Ammon's horn (tissue), 1 donor: ENCODE results near the gene CDC42EP3.

Experiments
- DNase-seq: peaks from one replicate; pipeline ENCODE4 v3.0.0-alpha.2; 2016; ENCODE audit warnings: low spot score

The CDC42EP3 gene

GRCh38 chr2:37618326-37618725 is 53.1 kb downstream of the CDC42EP3 start:
- no peak for DNase-seq

DNA sequence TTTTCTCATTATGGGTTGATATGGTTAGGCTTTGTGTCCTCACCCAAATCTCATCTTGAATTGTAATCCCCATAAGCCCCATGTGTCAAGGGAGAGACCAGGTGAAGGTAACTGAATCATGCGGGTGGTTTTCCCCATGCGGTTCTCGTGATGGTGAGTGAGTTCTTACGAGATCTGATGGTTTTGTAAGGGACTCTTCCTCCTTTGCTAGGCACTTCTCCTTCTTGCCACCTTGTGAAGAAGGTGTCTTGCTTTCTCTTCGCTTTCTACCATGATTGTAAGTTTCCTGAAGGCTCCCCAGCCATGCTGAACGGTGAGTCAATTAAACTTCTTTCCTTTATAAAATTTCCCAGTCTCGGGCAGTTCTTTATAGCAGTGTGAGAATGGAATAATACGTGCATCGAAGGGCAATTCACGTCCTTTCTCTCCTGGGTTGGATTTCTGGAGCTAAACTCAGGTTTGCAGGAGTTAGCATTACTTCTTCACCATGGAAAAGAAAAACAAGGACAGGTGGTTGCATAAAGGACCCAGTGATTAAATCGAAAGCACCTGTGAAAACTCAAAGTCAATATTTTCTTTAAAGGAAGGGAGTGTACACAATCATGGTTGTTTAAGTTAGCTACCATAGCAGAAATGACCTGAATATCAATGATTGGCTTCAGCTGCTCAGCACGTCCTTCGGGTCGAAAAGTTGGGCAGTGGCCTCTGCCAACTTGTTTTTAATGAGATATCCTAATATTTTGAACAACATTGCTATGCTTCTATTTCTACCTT is 54.1 kb downstream of the CDC42EP3 start:
- DNase-seq, result no peak

- no peak for DNase-seq
Observed at GRCh38 chr2:37616677-37617005, 54.8 kb downstream of the CDC42EP3 start.

- DNase-seq, result peak; percentile 48
Observed at GRCh38 chr2:37615804-37616676, 55.4 kb downstream of the CDC42EP3 start.

DNA sequence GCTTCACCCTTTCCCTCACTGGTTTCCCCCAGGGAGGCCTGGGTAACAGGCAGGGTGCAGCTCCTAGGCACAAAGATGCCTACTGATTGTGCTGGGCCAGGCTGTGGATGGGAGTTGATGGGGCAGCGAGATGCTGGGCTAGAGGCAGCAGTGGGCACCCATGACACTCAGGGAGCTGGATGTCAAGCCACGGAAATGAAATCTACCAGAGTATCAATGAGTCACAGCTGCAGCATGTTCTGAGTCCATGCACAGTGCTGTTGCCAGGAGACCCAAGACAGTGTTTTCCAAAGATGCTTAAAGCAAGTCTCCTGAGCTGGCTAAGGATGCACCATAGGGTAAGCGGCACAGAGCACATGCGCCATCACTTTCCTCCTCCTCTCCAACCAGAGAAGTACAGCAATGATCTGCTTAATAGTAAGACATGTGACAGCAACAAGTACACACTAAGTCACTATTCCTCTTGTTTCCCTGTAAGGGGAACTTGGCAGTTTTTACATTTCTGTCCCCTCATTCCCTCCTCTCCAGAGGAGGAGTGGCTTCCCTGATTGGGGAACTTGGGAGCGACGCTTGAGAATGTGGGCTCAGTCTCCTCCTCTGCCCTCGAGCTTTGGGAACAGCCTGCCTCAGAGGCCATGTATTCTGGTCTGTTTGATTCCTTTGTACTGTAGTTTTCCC is 57.2 kb downstream of the CDC42EP3 start:
- DNase-seq, result no peak

DNA sequence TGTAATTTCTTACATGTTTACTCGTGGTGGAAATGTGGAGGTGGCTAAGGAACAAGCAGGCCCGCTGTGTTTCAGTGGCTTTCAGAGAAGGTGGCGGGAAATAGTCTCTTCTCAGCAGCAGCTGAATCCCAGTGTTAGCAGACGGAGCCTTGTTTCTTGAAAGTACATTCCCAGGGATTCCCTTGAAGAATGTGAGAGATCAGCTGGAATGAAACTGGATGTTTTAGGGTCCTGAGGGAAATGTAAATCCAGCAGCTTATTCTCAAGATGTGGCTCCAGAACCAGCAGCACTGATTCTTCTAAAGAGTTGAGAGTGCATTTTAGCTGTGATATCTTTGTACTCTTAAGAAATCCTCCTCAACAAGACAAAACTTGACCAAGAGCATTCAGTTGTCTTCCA is 59.1 kb downstream of the CDC42EP3 start:
- DNase-seq, result no peak

- no peak for DNase-seq
Observed at GRCh38 chr2:37610638-37611289, 60.7 kb downstream of the CDC42EP3 start.

- no peak for DNase-seq
Observed at GRCh38 chr2:37609782-37610181, 61.7 kb downstream of the CDC42EP3 start.

DNA sequence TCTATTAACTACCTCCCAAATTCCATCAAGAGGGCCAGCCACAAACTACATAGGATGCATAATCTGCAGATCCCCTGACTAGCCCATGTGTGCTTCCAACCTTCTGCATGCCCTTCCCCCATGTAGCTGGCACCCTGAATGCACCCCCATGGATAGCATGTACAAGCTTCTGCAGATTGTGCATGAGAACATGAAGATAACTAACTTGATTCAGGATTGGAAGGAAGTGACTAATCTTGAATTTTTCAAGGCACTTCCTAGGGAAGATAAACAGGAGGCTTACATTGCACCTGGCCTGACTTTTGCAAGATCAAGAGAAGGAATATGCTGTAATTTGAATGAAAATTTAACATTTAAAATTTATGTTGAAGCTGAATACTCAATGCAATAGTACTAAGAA is 66.7 kb downstream of the CDC42EP3 start:
- no peak for DNase-seq

GRCh38 chr2:37602702-37603101 is 68.7 kb downstream of the CDC42EP3 start:
- DNase-seq, result no peak

DNA sequence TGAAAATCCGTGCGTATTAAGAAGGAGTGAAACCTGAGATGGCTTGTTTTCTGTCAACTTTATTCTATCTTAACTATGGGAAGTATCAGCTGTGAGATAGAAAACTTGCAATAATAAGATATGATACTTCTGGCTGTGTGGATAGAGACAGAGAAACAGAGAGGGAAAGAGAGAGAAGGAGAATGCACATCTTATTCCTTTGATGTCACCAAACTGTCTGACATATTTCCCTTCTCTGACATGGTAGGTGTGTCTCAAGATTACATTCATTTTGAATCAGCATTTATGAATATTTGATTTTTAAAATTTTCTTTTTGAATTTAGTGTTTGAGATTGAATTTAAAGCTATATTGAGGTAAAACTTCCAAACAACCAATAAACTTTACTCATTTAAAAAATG is 69.4 kb downstream of the CDC42EP3 start:
- no peak for DNase-seq

DNA sequence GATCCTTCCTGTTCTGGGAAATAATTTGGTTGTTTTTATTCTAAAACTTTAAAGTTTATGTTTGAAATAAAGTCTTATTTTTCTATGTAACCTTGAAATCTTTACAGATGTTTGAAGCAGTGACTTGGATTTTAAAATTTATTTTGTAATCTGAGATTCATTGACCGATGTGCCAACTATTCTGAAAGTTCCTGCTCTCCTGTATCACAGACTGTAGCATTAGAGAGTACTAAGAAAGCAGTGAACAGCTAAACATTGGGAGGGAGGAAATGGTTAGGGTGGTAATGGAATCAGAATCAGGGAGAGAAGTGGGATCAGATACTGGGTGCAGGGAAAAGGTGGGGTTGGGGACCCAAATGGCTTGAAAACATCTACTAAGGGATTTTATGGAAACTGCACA is 69.9 kb downstream of the CDC42EP3 start:
- DNase-seq, result no peak

- DNase-seq, result no peak
Observed at GRCh38 chr2:37600735-37601134, 70.7 kb downstream of the CDC42EP3 start.

- DNase-seq, result no peak
Observed at GRCh38 chr2:37599688-37600525, 71.5 kb downstream of the CDC42EP3 start.

- no peak for DNase-seq
Observed at GRCh38 chr2:37593694-37594093, 77.7 kb downstream of the CDC42EP3 start.

DNA sequence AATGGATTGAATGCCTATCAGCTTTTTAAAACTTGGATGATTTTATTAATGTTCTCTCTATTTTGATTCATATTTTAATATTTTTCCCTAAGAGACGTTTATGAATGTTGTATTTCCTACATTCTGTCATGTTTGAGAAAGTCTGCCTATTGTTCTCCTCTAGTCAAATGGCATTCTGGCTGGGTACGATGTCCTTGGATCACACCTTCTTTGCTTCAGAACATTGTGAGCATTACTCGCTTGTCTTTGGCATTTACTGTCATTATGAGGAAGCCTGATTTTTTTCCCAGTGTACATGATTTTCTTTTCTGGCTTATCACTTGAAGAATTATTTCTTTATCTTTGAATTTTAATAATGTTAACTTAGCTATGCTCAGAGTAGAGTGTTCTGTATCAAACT is 78.4 kb downstream of the CDC42EP3 start:
- no peak for DNase-seq
